H9 (cell line): Measurements from ENCODE around the gene VWF. TPM values are rescaled to one million over a fixed set of nuclear protein-coding genes. Genes with fewer than 3 reads are reported as not detected.

Experiments
- DNase-seq: peaks from one replicate; pipeline ENCODE4 v3.0.0-alpha.2; 2017
- H2AFZ ChIP-seq: one replicate; pipeline ENCODE4 v1.6.1; 2013; ENCODE audit warnings: mild to moderate bottlenecking, low read length, control low read depth, moderate library complexity
- H2AK5ac ChIP-seq: 2 replicates; pipeline ENCODE4 v1.6.1; 2013; ENCODE audit warnings: low read length, control low read depth, mixed read lengths; ENCODE audit not compliant: insufficient read length
- H2BK120ac ChIP-seq: one replicate; pipeline ENCODE4 v1.6.1; 2013; ENCODE audit warnings: low read depth, mild to moderate bottlenecking, low read length, control low read depth, inconsistent platforms; ENCODE audit not compliant: poor library complexity, severe bottlenecking
- H2BK12ac ChIP-seq: 2 replicates; pipeline ENCODE4 v1.6.1; 2013; ENCODE audit warnings: low read length, control low read depth, mixed read lengths, low read depth; ENCODE audit not compliant: insufficient read length
- H2BK15ac ChIP-seq: 2 replicates; pipeline ENCODE4 v1.6.1; 2013; ENCODE audit warnings: low read depth, low read length, control low read depth
- H2BK20ac ChIP-seq: one replicate; pipeline ENCODE4 v1.6.1; 2013; ENCODE audit warnings: low read depth, mild to moderate bottlenecking, low read length, control low read depth, inconsistent platforms; ENCODE audit not compliant: poor library complexity, severe bottlenecking
- H2BK5ac ChIP-seq: 2 replicates; pipeline ENCODE4 v1.6.1; 2013; ENCODE audit warnings: low read length, control low read depth, mixed read lengths; ENCODE audit not compliant: insufficient read length
- H3K14ac ChIP-seq: 2 replicates; pipeline ENCODE4 v1.6.1; 2013; ENCODE audit warnings: low read length, control low read depth; ENCODE audit not compliant: insufficient read depth
- H3K18ac ChIP-seq: 2 replicates; pipeline ENCODE4 v1.6.1; 2013; ENCODE audit warnings: low read depth, mild to moderate bottlenecking, mixed read lengths, low read length, control low read depth; ENCODE audit not compliant: insufficient read length
- H3K23ac ChIP-seq: 2 replicates; pipeline ENCODE4 v1.6.1; 2013; ENCODE audit warnings: low read length, control low read depth, mixed read lengths, low read depth; ENCODE audit not compliant: insufficient read length
- H3K23me2 ChIP-seq: 2 replicates; pipeline ENCODE4 v1.6.1; 2013; ENCODE audit warnings: low read depth, mild to moderate bottlenecking, mixed read lengths, low read length, control low read depth; ENCODE audit not compliant: insufficient read length, poor library complexity, severe bottlenecking
- H3K27ac ChIP-seq: 2 replicates; pipeline ENCODE4 v1.5.1; 2013; ENCODE audit warnings: low read length, control low read depth, mixed read lengths, low read depth; ENCODE audit not compliant: insufficient read length
- H3K27me3 ChIP-seq: 2 replicates; pipeline ENCODE4 v1.6.1; 2013; ENCODE audit warnings: low read length, control low read depth, inconsistent platforms; ENCODE audit not compliant: insufficient read depth
- H3K4ac ChIP-seq: 2 replicates; pipeline ENCODE4 v1.6.1; 2013; ENCODE audit warnings: low read depth, mild to moderate bottlenecking, control low read depth, inconsistent platforms, low read length, moderate library complexity
- H3K4me1 ChIP-seq: 2 replicates; pipeline ENCODE4 v1.6.1; 2013; ENCODE audit warnings: low read length, control low read depth, inconsistent platforms; ENCODE audit not compliant: insufficient read depth
- H3K4me2 ChIP-seq: 2 replicates; pipeline ENCODE4 v1.6.1; 2013; ENCODE audit warnings: low read length, control low read depth, mixed read lengths; ENCODE audit not compliant: insufficient read length, insufficient read depth
- H3K56ac ChIP-seq: 2 replicates; pipeline ENCODE4 v1.6.1; 2013; ENCODE audit warnings: low read depth, mild to moderate bottlenecking, mixed read lengths, low read length, control low read depth; ENCODE audit not compliant: insufficient read length
- H3K79me1 ChIP-seq: 2 replicates; pipeline ENCODE4 v1.6.1; 2013; ENCODE audit warnings: low read depth, mild to moderate bottlenecking, moderate library complexity, low read length, control low read depth, inconsistent platforms; ENCODE audit not compliant: insufficient read depth, poor library complexity, severe bottlenecking
- H3K79me2 ChIP-seq: 2 replicates; pipeline ENCODE4 v1.6.1; 2013; ENCODE audit warnings: low read length, control low read depth, inconsistent platforms; ENCODE audit not compliant: insufficient read depth
- H3K9ac ChIP-seq: 2 replicates; pipeline ENCODE4 v1.6.1; 2013; ENCODE audit warnings: low read length, control low read depth, mixed read lengths; ENCODE audit not compliant: insufficient read length; ENCODE audit errors: extremely low read depth
- H3K9me3 ChIP-seq: one replicate; pipeline ENCODE4 v1.6.1; 2013; ENCODE audit warnings: low read depth, low read length, inconsistent platforms; ENCODE audit not compliant: control insufficient read depth
- H3T11ph ChIP-seq: one replicate; pipeline ENCODE4 v1.6.1; 2013; ENCODE audit warnings: mild to moderate bottlenecking, low read length, control low read depth, inconsistent platforms
- H4K20me1 ChIP-seq: one replicate; pipeline ENCODE4 v1.6.1; 2013; ENCODE audit not compliant: control insufficient read depth, insufficient read length, insufficient read depth
- H4K5ac ChIP-seq: 2 replicates; pipeline ENCODE4 v1.6.1; 2013; ENCODE audit warnings: low read depth, mild to moderate bottlenecking, mixed read lengths, low read length, control low read depth; ENCODE audit not compliant: insufficient read length
- H4K8ac ChIP-seq: replicated peaks from 2 replicates; pipeline ENCODE4 v1.6.1; 2013; ENCODE audit warnings: low read length, control low read depth, mixed read lengths, low read depth; ENCODE audit not compliant: insufficient read length
- H4K91ac ChIP-seq: 2 replicates; pipeline ENCODE4 v1.6.1; 2013; ENCODE audit warnings: low read depth, mild to moderate bottlenecking, moderate library complexity, mixed read lengths, low read length, control low read depth; ENCODE audit not compliant: insufficient read length
- H3K27ac Mint-ChIP-seq, 3 experiments: 2 replicates in 2 of 3; 3 replicates in 1 of 3; pipeline ENCODE4 v1.8.0; 2020 to 2021; ENCODE audit warnings: mixed read lengths in 3 of 3, mild to moderate bottlenecking in 1 of 3, moderate library complexity in 1 of 3
- H3K27me3 Mint-ChIP-seq: 2 replicates; pipeline ENCODE4 v1.8.0; 2021; ENCODE audit warnings: low read depth, mild to moderate bottlenecking, moderate library complexity, mixed read lengths
- H3K36me3 Mint-ChIP-seq, 3 experiments: 2 replicates in 2 of 3; 3 replicates in 1 of 3; pipeline ENCODE4 v1.8.0; 2020 to 2021; ENCODE audit warnings: low read depth in 3 of 3, mixed read lengths in 3 of 3; ENCODE audit not compliant: insufficient read depth in 1 of 3
- H3K4me1 Mint-ChIP-seq, 2 experiments: 2 replicates each; pipeline ENCODE4 v1.8.0; 2020; ENCODE audit warnings: mixed read lengths in 2 of 2
- H3K4me3 Mint-ChIP-seq, 2 experiments: 2 replicates in 1 of 2; 3 replicates in 1 of 2; pipeline ENCODE4 v1.8.0; 2020 to 2021; ENCODE audit warnings: mild to moderate bottlenecking in 2 of 2, mixed read lengths in 2 of 2, moderate library complexity in 1 of 2
- H3K9me3 Mint-ChIP-seq, 2 experiments: 2 replicates in 1 of 2; 3 replicates in 1 of 2; pipeline ENCODE4 v1.8.0; 2020; ENCODE audit warnings: mild to moderate bottlenecking in 2 of 2, mixed read lengths in 2 of 2, moderate library complexity in 1 of 2
- WGBS: extraction: QIAGEN DNeasy Blood & Tissue Kit; methylation state at CpG from one replicate; pipeline ENCODE4 v1.1.7; 2013; ENCODE audit warnings: missing lambda C conversion rate, low lambda C conversion rate, mixed read lengths; ENCODE audit not compliant: insufficient read length; ENCODE audit errors: extremely low coverage; 5-methylcytosine and 5-hydroxymethylcytosine counted together
- total RNA-seq: library from RNA; stranded (reverse); gene quantifications from 2 replicates; pipeline ENCODE4 v1.2.1, GENCODE V29; 2021
- TF ChIP-seq, protein P1 (sequence below): fragments of 200-600 bp; sonication (generic); conservative IDR thresholded peaks from 3 replicates; pipeline ENCODE4 v1.8.0; 2021; ENCODE audit warnings: antibody characterized with exemption, mild to moderate bottlenecking

VWF gene
- total RNA-seq, 1 experiment from 2014 or later, result 0.17 TPM

GRCh38 chr12:5944688-5945070, 179.8 kb downstream of the VWF start:
- H3K23ac ChIP-seq, result no peak overlapping the region
- TF ChIP-seq, protein P1, sequence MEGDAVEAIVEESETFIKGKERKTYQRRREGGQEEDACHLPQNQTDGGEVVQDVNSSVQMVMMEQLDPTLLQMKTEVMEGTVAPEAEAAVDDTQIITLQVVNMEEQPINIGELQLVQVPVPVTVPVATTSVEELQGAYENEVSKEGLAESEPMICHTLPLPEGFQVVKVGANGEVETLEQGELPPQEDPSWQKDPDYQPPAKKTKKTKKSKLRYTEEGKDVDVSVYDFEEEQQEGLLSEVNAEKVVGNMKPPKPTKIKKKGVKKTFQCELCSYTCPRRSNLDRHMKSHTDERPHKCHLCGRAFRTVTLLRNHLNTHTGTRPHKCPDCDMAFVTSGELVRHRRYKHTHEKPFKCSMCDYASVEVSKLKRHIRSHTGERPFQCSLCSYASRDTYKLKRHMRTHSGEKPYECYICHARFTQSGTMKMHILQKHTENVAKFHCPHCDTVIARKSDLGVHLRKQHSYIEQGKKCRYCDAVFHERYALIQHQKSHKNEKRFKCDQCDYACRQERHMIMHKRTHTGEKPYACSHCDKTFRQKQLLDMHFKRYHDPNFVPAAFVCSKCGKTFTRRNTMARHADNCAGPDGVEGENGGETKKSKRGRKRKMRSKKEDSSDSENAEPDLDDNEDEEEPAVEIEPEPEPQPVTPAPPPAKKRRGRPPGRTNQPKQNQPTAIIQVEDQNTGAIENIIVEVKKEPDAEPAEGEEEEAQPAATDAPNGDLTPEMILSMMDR, result no peak
- no peak overlapping the region for H2BK120ac ChIP-seq
- Mint-ChIP-seq H3K36me3 (no peaks in the 10 kb centered on the region), H3K27me3 (peaks cover 42% of the 10 kb centered on the region), H3K4me1 (peaks cover 29 to 31% of the 10 kb centered on the region in 2 experiments), H3K9me3 (no peaks in the 10 kb centered on the region), H3K4me3 (peak overlapping the region; percentile 85 to 89), H3K27ac (peak overlapping the region in 2 of 3 experiments; percentile 53 to 89; a peak in 2 of 7 replicates)
- no peak overlapping the region for H2BK15ac ChIP-seq
- no peak overlapping the region for H4K8ac ChIP-seq
- H3K27me3 ChIP-seq, result peaks cover 10% of the 10 kb centered on the region; the same call in 1 of the 2 replicates
- no peak overlapping the region for H3K4ac ChIP-seq
- H3K14ac ChIP-seq, result peak overlapping the region; percentile 93; the same call in 1 of the 2 replicates
- H3K27ac ChIP-seq, result no peak overlapping the region
- H2BK12ac ChIP-seq, result no peak overlapping the region
- peaks cover 6% of the 10 kb centered on the region for H3K23me2 ChIP-seq
- H2AK5ac ChIP-seq, result no peak overlapping the region
- H2AFZ ChIP-seq, result peak overlapping the region; percentile 53
- no peak overlapping the region for H4K91ac ChIP-seq
- no peaks in the 10 kb centered on the region; the same call in 1 of the 2 replicates for H3K4me1 ChIP-seq
- H4K5ac ChIP-seq, result no peak overlapping the region
- H4K20me1 ChIP-seq, result no peaks in the 10 kb centered on the region
- no peaks in the 10 kb centered on the region for H3K79me1 ChIP-seq
- WGBS, result no CpG with 5 or more reads among the region's 12 CpGs
- no peaks in the 10 kb centered on the region for H3K79me2 ChIP-seq
- peak overlapping the region; percentile 80 for H3K18ac ChIP-seq
- no peak overlapping the region for H3K56ac ChIP-seq
- no peak overlapping the region for H2BK20ac ChIP-seq
- no peak overlapping the region for H3T11ph ChIP-seq
- DNase-seq, result no peak
- peak overlapping the region; percentile 89 for H3K4me2 ChIP-seq
- H2BK5ac ChIP-seq, result no peak overlapping the region
- peak overlapping the region; percentile 68 for H3K9ac ChIP-seq
- H3K9me3 ChIP-seq, result no peaks in the 10 kb centered on the region
